Cardiac septum (tissue), 1 donor: ENCODE data around the gene NT5C1B. TPM values are rescaled to one million over a fixed set of nuclear protein-coding genes. Genes with fewer than 3 reads are reported as not detected.
"Not testable (repeated sequence)": the region's sequence is repeated elsewhere in the genome, so short reads cannot be mapped to it uniquely, and the experiment has no call there.

Experiments used
- DNase-seq: peaks from one replicate; pipeline ENCODE4 v3.0.0-alpha.2; 2020; ENCODE audit warnings: low spot score
- intact Hi-C: fragments of 100-400 bp; cut with DNase I; formaldehyde crosslinking; loops from one replicate; pipeline ENCODE4 v1.14.0; 2022
- long read RNA-seq: library from polyadenylated mRNA; unstranded; transcript quantifications from one replicate; pipeline ENCODE4 v2.0.0, GENCODE V29; 2021
- total RNA-seq: library from RNA; stranded (reverse); fragmentation: NEBNext Ultra II Directional; extraction: Animal tissue kit (Norgen Biotek cat#: 25700); gene quantifications from one replicate; pipeline ENCODE4 v1.2.1, GENCODE V29; 2021
- donor health status: DM: no; HTN: no; CAD: no.

The NT5C1B gene
- total RNA-seq, result not detected
- long read RNA-seq, result 0 reads

DNA sequence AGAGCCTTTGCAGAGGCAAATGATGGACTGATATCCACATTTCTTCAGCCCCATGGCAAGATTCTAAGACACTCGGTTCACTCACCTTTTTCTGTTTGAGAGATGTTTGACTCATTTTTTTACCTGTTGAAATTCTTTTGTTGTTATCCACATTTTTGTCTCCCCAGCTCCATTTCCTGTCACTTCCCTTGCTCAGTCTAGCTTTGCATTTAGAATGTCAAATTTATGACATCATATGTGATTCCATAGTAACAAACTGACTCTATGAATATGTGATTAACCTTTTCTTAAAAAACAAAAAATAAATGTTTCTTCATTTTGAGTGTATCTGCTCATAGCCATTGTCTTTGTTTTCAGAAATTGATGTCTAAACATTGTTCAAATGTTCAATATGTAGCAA, at the start of gene NT5C1B:
TSS of gene NT5C1B (minus strand) at position 216 of the 400 bp plus-strand sequence. CDS start at position 115, 101 bp downstream.
- intact Hi-C loops, result no loop called here
- DNase-seq, result no peak

DNA sequence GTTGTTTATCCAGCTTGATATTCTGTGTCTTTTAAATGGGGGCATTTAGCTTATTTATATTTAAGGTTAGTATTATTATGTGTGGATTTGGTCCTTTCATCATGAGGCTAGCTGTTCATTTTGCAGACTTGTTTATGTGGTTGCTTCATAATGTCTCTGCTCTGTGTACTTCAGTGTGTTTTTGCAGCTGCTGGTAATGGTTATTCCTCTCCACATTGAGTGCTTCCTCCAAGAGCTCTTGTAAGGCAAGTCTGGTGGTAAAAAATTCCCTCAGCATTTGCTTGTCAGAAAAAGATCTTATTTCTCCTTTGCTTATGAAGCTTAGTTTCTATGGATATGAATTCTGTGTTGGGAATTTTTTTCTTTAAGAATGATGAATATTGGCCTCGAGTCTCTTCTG, 47.8 kb upstream of the NT5C1B start:
- intact Hi-C loops, result no loop called here
- no peak for DNase-seq

DNA sequence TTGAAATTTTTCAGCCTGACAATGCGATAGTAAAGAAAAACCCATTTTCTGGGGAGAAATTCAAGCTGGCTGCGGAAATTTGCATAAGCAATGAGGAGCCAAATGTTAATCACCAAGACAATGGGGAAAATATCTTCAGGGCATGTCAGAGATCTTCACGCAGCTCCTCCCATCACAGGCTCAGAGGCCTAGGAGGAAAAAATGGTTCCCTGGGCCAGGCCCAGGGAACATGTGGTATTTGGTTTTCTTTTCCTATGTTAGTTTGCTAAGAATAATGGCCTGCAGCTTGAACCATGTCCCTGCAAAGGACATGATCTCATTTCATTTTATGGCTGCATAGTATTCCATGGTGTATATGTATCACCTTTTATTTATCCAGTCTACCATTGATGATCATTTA, 43.3 kb upstream of the NT5C1B start:
- intact Hi-C loops, result not testable (repeated sequence)

DNA sequence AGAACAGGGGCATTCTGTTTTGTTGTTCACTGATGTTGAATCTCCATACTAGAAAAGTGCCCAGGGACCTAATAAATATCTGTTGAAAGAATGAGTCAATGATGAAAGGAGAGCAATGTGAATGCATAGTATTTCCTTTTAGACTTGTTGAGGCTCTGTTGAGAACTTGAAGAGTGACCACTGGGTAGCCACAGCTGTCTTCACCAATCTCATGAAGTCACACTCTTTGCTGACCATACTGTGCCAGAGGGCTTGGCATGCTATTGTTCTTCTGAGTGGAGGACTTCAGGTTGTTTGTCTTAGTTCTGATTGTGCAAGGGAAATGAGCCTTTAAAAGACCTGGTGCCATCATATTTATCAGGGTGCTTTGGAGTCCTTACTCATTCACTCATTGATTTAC, 41.6 kb upstream of the NT5C1B start:
- no peak for DNase-seq
- intact Hi-C loops, result no loop called here

More for the DNA sequence above, 43.3 kb upstream of the NT5C1B start:
- not testable (repeated sequence) for DNase-seq

DNA sequence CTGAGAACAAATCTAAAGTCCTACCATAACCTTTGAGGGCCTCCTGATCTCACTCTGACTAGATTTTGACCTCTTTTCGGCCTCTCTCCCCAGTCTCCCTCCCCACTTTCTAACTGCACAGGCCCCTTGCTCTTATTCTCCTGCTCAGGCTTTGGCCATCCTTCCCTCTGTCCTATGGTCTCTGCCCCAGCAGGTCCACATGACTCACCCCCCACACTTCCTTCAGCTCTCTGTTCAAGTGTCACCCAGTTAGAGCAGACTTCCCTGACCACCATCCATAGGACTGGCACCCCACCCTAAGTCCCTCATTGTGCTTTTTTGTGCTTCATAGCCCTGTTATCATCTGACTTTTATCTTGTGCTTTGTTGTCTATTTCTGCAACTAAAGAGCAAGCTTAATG, 41.2 kb upstream of the NT5C1B start:
- intact Hi-C loops, result no loop called here
- no peak for DNase-seq

DNA sequence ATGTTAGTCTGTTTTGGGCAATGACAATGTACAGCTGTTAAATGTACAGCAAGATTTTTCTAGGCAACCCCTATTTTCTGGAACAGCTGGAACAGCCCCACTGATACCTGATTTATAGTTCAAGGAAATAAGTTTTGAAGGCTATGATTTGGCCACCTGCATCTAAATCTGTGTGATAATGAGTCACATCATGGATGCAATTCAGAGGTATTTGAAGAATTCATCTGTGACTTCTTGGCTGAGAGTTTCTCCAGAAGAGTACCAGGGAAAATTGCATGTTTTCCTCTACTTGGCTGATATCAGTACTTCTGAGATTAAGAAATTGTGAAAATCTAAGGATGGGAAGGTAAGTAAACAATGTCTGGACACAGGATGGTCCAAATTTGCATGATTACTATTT, 40.7 kb upstream of the NT5C1B start:
- no peak for DNase-seq
- intact Hi-C loops, result no loop called here

DNA sequence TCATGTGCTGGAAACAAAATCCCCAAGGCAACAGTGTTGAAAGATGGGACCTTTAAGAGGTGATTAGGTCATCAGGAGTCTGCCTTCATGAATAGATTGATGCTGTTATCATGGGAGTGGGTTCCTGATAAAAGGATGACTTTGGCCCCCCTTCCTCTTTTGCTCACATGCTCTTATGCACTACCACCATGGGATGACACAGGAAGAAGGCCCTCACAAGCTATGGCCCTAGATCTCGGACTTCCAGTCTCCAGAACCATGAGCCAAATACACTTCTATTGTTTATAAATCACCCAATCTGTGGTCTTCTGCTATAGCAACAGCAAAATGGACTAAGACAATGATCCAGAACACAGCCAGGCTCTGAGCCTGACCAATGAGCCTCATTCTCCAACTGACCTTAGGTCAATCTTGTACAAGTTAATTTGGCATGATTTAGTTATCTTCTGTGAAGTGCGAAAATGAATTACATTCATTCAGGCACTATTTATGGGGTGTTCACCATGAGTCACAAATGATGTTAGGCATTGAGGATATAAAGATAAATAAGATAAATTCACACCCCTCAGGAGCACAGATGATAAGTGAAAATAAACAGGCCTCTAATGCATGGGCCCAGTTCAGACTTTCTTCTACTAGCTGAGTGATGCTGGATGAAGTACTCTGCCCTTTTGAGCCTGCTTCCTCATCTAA, 37.7 kb upstream of the NT5C1B start:
- intact Hi-C loops, result no loop called here
- no peak for DNase-seq

DNA sequence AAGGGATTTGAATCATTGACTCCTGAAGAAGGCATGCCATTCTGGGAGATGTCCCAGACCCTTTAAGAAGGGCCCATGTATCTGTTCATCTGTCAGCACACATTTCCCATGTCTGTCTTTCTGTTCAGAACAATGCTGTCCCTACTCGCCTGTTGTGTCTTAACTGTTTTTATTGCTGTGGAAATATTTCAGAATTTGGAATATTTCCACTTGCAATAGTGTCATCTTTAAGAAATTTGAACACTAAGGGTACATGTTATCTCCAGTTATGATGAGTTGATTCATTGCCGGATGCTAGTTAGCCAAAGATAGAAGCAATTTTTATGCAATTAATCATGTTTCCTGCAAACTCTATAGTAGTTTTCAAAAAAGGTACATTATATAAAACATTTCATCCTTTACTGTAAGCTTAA, 36.9 kb upstream of the NT5C1B start:
- intact Hi-C loops, result no loop called here
- DNase-seq, result no peak

DNA sequence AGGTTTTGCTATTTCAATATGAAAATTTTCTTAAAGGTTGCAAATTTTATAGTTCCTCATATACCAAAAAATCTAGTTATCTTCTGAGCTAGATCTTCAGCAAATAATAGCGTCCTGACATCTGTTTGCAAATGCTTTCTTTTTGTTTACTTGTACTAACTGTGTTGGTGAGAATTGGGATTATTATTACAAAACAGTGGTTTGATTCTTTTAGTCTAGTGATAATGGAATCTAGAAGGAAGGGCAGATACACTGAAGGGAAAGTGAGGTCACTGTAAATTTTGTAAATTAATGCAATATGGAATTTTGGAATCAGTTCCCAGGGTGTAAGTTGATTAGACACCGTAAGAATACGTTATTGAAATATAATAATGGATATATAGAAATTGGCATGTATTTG, 36.2 kb upstream of the NT5C1B start:
- intact Hi-C loops, result no loop called here
- DNase-seq, result no peak

DNA sequence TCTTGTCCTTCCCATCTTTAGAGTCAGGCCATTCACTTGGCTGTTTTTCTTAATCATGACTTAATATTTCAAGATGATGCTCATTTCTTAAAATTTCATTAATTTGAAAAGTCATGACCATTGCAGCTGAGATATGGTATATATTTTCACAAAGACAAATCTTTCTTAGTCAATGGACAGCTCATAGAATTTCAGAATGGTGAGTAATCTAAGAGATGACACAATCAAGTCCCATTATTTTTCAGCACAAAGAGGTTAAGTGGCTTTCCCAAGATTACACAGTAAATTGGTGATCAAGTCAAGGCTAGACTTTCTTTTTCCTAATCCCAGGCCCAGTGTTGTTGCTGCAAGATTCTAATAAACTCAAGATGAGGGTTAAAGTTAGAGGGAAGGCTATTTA, 34.4 kb upstream of the NT5C1B start:
- DNase-seq, result no peak
- intact Hi-C loops, result no loop called here

DNA sequence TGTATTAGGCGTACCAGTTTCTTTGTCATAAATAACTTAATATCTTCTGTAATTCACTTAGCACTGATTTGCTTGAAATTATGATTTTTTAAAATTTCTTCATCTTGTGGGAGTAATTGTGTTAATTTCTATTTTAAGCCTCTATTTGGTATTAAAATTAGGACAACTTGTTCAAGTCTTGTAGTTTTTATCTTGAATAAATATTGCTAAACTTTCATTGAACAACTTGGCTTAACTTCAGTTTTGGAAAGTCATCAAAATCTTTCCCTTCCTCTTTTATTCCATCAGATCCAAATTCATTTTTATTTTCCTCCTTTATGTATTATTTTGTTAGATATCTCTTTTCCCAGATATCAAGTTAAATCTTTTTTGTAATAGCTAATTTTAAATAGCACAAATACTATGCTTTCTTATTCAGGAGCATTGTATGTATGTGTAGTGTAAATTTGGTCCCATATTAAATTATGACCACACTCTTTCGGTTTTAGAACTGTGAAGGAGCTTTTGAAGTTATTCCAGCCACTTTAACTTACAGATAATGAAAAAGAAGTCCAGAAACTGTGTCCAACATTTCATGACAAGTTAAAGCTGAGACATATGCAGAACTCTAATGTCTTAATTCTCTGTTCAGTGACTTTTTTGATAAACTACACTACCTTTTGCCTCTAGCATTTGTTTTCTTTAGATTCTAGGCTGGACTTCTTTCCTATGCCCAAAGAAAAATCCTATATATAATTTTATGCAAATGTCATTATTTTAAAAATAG, 31.7 kb upstream of the NT5C1B start:
- DNase-seq, result no peak
- intact Hi-C loops, result no loop called here

DNA sequence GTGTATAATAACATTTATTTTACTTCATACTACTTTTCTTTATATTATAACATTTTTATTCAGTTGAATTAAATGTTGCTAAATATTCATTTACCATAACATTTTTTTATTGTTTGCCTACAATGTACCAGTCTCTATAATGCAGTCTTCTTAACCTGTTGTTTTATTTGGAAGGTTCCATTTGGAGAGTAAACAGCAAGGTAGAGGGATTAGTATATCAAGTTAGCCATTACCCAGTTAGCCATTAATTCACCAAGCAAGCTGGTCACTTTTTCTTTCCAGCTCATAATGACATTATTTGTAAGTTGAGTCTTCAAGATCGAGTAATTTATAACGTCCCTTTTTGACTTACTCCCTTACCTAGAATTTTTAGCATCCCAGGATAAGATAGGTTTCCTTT, 29.7 kb upstream of the NT5C1B start:
- intact Hi-C loops, result no loop called here
- DNase-seq, result no peak

DNA sequence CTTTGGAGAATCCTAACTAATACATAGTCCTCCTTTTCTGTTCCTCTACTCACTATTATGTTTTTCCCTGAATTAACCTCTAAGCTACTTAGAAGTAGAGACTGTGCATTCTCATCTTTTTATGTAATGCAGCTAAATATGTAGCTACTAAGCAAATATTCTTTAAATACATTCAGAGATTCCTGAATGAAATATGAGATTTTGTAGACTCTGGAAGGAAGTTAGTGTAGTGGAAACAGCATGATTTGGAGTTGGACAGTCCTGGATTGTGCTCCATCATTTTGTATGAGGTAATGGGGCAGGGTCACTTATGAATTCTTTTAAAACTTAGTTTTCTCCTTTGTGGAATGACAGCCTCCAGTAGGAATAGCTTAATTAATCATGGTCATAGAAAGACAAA, 24.7 kb upstream of the NT5C1B start:
- intact Hi-C loops, result no loop called here
- DNase-seq, result no peak

DNA sequence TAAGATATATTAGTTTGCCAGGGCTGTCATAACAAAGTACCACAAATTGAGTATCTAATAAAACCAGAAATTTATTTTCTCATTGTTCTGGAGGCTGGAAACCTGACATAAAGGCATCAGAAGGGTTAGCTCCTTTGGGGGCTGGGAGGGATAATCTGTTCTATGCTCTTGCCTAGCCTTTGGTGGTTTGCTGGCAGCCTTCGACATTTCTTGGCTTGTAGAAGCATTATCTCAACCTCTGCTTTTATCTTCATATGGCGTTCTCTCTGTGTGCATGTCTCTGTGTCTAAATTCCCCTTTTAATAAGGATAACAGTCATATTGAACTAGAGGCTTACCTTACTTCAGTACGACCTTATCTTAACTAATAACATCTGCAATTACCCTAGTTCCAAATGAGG, 22.8 kb upstream of the NT5C1B start:
- no peak for DNase-seq
- intact Hi-C loops, result no loop called here

DNA sequence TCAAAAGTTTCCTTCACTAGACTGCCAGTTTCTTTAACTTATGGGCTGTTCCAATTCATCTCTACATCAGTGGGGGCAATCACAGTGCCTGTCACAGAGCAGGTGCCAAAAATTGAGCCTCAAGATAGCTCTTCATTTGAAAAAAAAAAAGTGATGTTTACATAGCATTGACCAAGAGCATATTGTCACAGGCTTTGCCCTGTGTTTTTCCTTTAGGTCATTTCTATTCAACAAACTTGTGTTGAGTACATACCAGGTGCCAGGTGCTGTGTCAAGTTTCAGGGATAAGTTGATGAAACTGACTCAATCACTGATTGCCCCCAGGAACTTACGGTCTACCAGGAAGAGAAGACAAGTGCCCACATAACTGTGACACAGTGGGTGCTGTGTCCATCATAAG, 22.2 kb upstream of the NT5C1B start:
- DNase-seq, result no peak
- intact Hi-C loops, result no loop called here

DNA sequence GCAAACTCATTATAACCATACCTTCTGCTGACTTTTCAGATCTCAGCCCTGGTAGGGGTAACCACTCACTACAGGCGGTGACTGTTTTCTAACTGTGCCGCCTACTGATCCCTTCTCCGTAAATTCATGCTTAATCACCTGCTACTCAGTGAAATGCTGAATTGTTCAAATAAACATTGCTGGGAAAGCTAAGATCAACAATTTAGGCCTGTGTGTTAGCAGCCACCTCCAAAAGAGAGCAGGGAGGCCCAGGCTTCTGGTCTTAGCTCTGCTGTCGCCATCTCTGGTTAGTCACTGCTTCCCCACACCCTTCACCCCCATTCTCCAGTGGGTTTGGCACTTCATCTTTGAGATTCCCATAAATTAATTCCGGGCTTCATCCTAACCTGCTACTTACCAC, 21.8 kb upstream of the NT5C1B start:
- intact Hi-C loops, result no loop called here
- DNase-seq, result no peak

DNA sequence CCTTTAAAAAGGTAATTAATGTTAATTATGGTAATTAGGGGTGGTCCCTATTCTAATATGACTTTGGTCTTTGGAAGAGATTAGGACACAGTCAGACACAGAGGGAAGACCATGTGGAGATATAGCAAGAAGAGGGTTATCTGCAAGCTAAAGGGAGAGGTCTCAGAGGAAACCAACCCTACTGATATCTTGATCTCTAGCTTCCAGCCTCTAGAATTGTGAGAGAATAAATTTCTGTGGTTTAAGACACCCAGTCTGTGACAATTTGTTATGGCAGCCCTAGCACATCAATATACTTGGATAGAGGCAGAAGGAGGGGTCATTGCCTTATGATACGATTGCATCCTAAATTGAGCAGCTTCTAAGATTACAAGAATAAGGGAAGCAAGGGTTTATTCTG, 21.3 kb upstream of the NT5C1B start:
- intact Hi-C loops, result no loop called here
- no peak for DNase-seq

DNA sequence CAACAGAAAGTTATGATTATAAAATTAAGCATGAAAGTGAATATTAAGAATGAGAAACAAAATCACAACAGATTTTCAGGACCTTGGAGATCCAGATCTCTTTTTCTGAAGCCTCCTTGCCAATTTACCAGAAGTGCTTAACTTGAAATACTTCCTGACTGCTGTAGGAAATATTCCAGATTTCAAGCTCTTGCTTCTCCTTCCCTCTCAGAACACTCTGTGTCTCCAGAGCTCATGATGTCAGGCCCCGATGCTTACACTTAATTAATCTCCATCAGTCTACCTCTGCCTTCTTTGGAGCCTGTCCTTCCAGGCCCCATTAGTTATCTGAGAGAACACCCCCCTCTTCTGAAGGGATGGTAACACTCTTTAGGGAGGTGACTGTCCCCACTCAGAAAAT, 20.7 kb upstream of the NT5C1B start:
- intact Hi-C loops, result no loop called here
- no peak for DNase-seq

DNA sequence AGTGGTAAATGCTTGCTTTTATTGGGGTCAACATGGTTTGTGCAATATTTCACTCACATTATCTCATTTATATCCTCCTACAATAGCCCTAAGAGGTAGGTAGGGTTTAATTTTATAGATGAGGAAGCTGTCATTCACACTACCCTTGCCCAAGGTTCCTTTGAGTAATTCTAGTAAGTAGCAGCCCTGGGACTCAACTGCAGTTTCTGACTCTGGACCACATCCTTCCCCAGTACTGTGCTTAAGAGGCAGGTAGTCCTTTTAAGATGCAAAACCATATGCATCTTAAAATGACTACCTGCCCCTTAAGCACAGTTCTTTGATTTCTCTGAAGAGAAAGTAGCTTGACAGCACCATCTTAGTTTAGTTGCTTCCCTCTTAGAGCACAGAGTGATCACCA, 15.7 kb upstream of the NT5C1B start:
- intact Hi-C loops, result no loop called here
- DNase-seq, result no peak

DNA sequence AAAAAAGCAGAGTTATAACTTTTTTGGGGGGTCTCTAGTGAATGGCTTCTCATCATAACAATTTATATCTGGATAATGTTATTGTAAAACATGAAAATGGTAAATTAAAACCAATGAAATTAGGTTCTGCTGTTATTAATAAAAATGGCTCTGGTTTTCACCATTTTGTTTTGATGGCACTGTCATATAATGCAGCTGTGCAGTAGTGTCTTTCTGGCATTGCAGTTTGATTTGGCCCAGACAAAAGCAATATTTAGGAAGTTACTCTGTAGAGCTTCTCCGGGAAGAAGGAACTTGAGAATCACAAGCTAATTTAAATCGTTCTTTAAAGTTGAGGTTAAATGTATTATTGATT, 15.1 kb upstream of the NT5C1B start:
- no peak for DNase-seq
- intact Hi-C loops, result no loop called here

DNA sequence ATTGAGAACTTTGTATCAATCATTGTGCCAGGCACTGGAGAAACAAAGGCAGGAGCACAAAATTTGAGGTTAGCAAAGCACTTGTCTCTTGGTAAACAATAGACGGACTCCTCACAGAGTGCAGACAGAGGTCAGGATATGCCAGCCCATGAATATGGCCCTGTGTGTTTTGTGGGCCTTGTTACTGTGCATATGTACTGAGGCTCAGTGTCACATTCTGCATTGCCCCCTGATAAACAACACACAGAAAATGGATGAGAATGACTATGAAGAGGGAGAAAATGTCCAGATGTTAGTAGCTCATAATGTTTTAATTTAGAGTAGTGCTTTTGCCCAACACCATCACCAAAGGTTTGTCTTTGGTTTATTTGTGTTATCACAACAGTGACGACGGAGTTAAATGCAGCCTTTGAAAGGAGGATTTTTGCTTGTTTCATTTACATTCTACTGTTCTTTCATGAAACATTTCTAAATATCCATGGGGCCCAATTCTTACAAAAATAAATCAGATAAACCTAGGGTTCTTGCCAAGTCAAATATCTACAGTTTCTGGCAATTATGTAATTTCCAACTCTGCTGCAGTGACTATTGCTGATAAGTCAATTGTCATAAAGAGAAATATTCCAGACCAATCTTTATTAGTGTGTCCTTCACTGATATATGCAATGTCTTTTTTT, 14.6 kb upstream of the NT5C1B start:
- no peak for DNase-seq
- intact Hi-C loops, result no loop called here
